SK-N-SH (cell line): ENCODE measurements around the gene TBX19. TPM values are rescaled to one million over a fixed set of nuclear protein-coding genes. Genes with fewer than 3 reads are reported as not detected.

Source experiments
- CTCF ChIA-PET: fragments of 300-600, 350-600 bp; formaldehyde crosslinking; extraction: SDS; loops from one replicate; lab custom pipeline; 2021; lab: Yijun Ruan, JAX
- POLR2A ChIA-PET: fragments of 350-600 bp; sonication (Branson Sonifier 250); formaldehyde crosslinking; extraction: SDS; loops from one replicate; lab custom pipeline; 2020; ENCODE audit warnings: antibody characterized with exemption, inconsistent platforms; lab: Yijun Ruan, JAX
- DNase-seq: peaks from one replicate; pipeline ENCODE4 v3.0.0; 2012
- H2AFZ ChIP-seq: fragments of 200-600 bp; sonication (generic); 2 replicates; pipeline ENCODE4 v1.8.1; 2016; ENCODE audit warnings: antibody characterized with exemption, mild to moderate bottlenecking, low read depth
- H3F3A ChIP-seq: fragments of 200-600 bp; sonication (generic); replicated peaks from 2 replicates; pipeline ENCODE3; 2016; ENCODE audit warnings: antibody characterized with exemption, mild to moderate bottlenecking; ENCODE audit not compliant: insufficient read depth
- H3K27ac ChIP-seq, 2 experiments: fragments of 200-500 bp in 1 of 2; fragments of 200-600 bp in 1 of 2; sonication (Bioruptor generic) in 1 of 2; sonication (generic), shearing (Covaris generic) in 1 of 2; 2 replicates each; pipeline versions ENCODE4 v1.5.1 to v1.6.1; 2014 to 2016; ENCODE audit warnings: low read depth in 2 of 2, inconsistent platforms in 1 of 2, low read length in 1 of 2, mild to moderate bottlenecking in 1 of 2, mixed read lengths in 1 of 2
- H3K27me3 ChIP-seq: fragments of 200-600 bp; sonication (generic), shearing (Covaris generic); 2 replicates; pipeline ENCODE4 v1.6.1; 2016; ENCODE audit warnings: mixed run types; ENCODE audit not compliant: insufficient read depth
- H3K36me3 ChIP-seq, 2 experiments: fragments of 200-500 bp in 1 of 2; fragments of 200-600 bp in 1 of 2; sonication (Bioruptor generic) in 1 of 2; sonication (generic) in 1 of 2; replicated peaks in 1 of 2; 2 replicates each; pipeline versions ENCODE3 to v1.5.1; 2014 to 2016; ENCODE audit warnings: low read length in 1 of 2, mild to moderate bottlenecking in 1 of 2; ENCODE audit not compliant: insufficient read depth in 2 of 2, control insufficient read depth in 1 of 2
- H3K4me1 ChIP-seq, 2 experiments: fragments of 200-500 bp in 1 of 2; fragments of 200-600 bp in 1 of 2; sonication (Bioruptor generic) in 1 of 2; sonication (generic), shearing (Covaris generic) in 1 of 2; 2 replicates each; pipeline versions ENCODE4 v1.5.1 to v1.6.1; 2014 to 2016; ENCODE audit warnings: low read depth in 1 of 2, low read length in 1 of 2, mixed run types in 1 of 2; ENCODE audit not compliant: insufficient read depth in 2 of 2, control insufficient read depth in 1 of 2
- H3K4me2 ChIP-seq: fragments of 200-600 bp; sonication (generic), shearing (Covaris generic); 2 replicates; pipeline ENCODE4 v1.6.1; 2017; ENCODE audit warnings: mixed run types
- H3K4me3 ChIP-seq, 2 experiments: fragments of 200-500 bp in 1 of 2; fragments of 200-600 bp in 1 of 2; sonication (Bioruptor generic) in 1 of 2; sonication (generic), shearing (Covaris generic) in 1 of 2; 2 replicates each; pipeline versions ENCODE4 v1.5.1 to v1.8.1; 2014 to 2016; ENCODE audit warnings: low read depth in 2 of 2, inconsistent platforms in 1 of 2, low read length in 1 of 2, mild to moderate bottlenecking in 1 of 2, mixed read lengths in 1 of 2, moderate library complexity in 1 of 2
- H3K79me2 ChIP-seq: fragments of 200-600 bp; sonication (generic); 2 replicates; pipeline ENCODE4 v1.8.1; 2017; ENCODE audit warnings: mild to moderate bottlenecking; ENCODE audit not compliant: insufficient read depth
- H3K9ac ChIP-seq: fragments of 200-600 bp; sonication (generic); 2 replicates; pipeline ENCODE4 v1.6.1; 2017; ENCODE audit warnings: mixed run types
- H3K9me2 ChIP-seq: fragments of 200-600 bp; sonication (generic); 2 replicates; pipeline ENCODE4 v1.6.1; 2017; ENCODE audit warnings: mixed run types
- H3K9me3 ChIP-seq: fragments of 200-600 bp; sonication (generic); 2 replicates; pipeline ENCODE4 v1.6.1; 2017; ENCODE audit warnings: mixed run types, mild to moderate bottlenecking, moderate library complexity
- H4K20me1 ChIP-seq: fragments of 200-600 bp; sonication (generic); 2 replicates; pipeline ENCODE4 v1.6.1; 2017; ENCODE audit warnings: mild to moderate bottlenecking, mixed run types; ENCODE audit not compliant: insufficient read depth
- CHD2 ChIP-seq: fragments of 150-350 bp; IDR thresholded peaks from 2 replicates; pipeline ENCODE4 v1.6.1; 2018; ENCODE audit warnings: low read length; ENCODE audit not compliant: partially characterized antibody
- EZH2phosphoT487 ChIP-seq: fragments of 200-600 bp; sonication (generic); IDR thresholded peaks from 2 replicates; pipeline ENCODE4 v1.6.1; 2017; ENCODE audit warnings: low read depth, mixed run types, mild to moderate bottlenecking, antibody characterized with exemption, moderate library complexity, borderline replicate concordance
- FOSL2 ChIP-seq: IDR thresholded peaks from 2 replicates; pipeline ENCODE4 v1.4.0; 2012; ENCODE audit warnings: low read depth, mild to moderate bottlenecking, moderate library complexity, borderline replicate concordance
- GATA2 ChIP-seq: sonication (generic); formaldehyde crosslinking; IDR thresholded peaks from 2 replicates; pipeline ENCODE4 v1.5.0; 2020; ENCODE audit warnings: mild to moderate bottlenecking, missing genetic modification reagents
- IRF3 ChIP-seq: fragments of 150-350 bp; IDR thresholded peaks from 2 replicates; pipeline ENCODE4 v1.6.1; 2016; ENCODE audit warnings: mild to moderate bottlenecking, low read depth, low read length
- JUND ChIP-seq: IDR thresholded peaks from 2 replicates; pipeline ENCODE4 v1.4.0; 2012
- MEF2A ChIP-seq: IDR thresholded peaks from 2 replicates; pipeline ENCODE4 v1.4.0; 2012; ENCODE audit warnings: low read depth, borderline replicate concordance
- NFIC ChIP-seq: IDR thresholded peaks from 2 replicates; pipeline ENCODE4 v1.4.0; 2012; ENCODE audit warnings: borderline replicate concordance
- RXRA ChIP-seq: IDR thresholded peaks from 2 replicates; pipeline ENCODE4 v1.4.0; 2012; ENCODE audit warnings: low read depth, mild to moderate bottlenecking, borderline replicate concordance
- SIN3A ChIP-seq: IDR thresholded peaks from 2 replicates; pipeline ENCODE4 v1.6.1; 2012; ENCODE audit warnings: low read depth, mild to moderate bottlenecking, low read length, moderate library complexity, borderline replicate concordance
- TAF1 ChIP-seq: IDR thresholded peaks from 2 replicates; pipeline ENCODE4 v1.6.1; 2012; ENCODE audit warnings: low read depth, mild to moderate bottlenecking, low read length, moderate library complexity, borderline replicate concordance
- USF1 ChIP-seq: IDR thresholded peaks from 2 replicates; pipeline ENCODE4 v1.4.0; 2012; ENCODE audit warnings: low read depth, borderline replicate concordance
- ZBTB33 ChIP-seq: IDR thresholded peaks from 2 replicates; pipeline ENCODE4 v1.4.0; 2012; ENCODE audit warnings: low read depth, borderline replicate concordance
- WGBS: methylation state at CpG from one replicate; pipeline ENCODE4 v1.1.6; 2017; ENCODE audit warnings: low lambda C conversion rate; 5-methylcytosine and 5-hydroxymethylcytosine counted together
- polyA plus RNA-seq, 3 experiments: library from polyadenylated mRNA; depleted of rRNA; stranded (reverse); fragments of >200 nt; gene quantifications; 2 replicates each; pipeline ENCODE4 v1.2.3, GENCODE V29; 2012
- TF ChIP-seq, protein P1 (sequence below): fragments of 150-350 bp; IDR thresholded peaks from 2 replicates; pipeline ENCODE4 v1.6.1; 2017; ENCODE audit warnings: antibody characterized with exemption, low read length, low read depth, borderline replicate concordance

TBX19 gene
- polyA plus RNA-seq, 1 of the 3 experiments (the other 2 are of a cell fraction): 2.7 TPM

DNA sequence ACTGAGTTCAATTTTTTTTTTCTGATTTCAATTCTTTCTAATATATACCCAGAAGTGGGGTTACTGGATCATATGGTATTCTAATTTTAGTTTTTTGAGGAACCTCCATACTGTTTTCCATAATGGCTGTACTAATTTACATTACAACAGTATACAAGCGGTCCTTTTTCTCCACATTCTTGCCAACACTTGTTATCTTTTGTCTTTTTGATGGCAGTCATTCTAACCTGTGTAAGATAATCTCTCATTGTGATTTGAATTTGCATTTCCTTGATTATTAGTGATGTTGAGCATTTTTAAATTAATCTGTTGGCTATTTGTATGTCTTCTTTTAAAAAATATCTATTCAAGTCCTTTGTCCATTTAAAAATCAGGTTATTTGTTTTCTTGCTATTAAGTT is 21.1 kb upstream of the TBX19 start:
- ChIA-PET POLR2A (no interaction called here), CTCF (no interaction called here)
- peaks cover 22% of the 10 kb centered on the region for H3F3A ChIP-seq

GRCh38 chr1:168260393-168260792 is 20.3 kb upstream of the TBX19 start:
- 0 out of 2 replicates have a peak, but pooled peaks cover 19% of the 10 kb centered on the region for H3K9me3 ChIP-seq
- peaks cover 27% of the 10 kb centered on the region; the same call in 1 of the 2 replicates for H3K79me2 ChIP-seq
- TF ChIP-seq NFIC: no peak
- TF ChIP-seq EZH2phosphoT487: no peak
- TF ChIP-seq MEF2A: no peak
- no peak for TF ChIP-seq FOSL2
- TF ChIP-seq CHD2: no peak
- TF ChIP-seq, protein P1, sequence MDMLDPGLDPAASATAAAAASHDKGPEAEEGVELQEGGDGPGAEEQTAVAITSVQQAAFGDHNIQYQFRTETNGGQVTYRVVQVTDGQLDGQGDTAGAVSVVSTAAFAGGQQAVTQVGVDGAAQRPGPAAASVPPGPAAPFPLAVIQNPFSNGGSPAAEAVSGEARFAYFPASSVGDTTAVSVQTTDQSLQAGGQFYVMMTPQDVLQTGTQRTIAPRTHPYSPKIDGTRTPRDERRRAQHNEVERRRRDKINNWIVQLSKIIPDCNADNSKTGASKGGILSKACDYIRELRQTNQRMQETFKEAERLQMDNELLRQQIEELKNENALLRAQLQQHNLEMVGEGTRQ: no peak
- TF ChIP-seq IRF3: no peak
- no peaks in the 10 kb centered on the region for H4K20me1 ChIP-seq
- no peak overlapping the region for H3K4me2 ChIP-seq
- H3K36me3 ChIP-seq: peaks cover 10 to 12% of the 10 kb centered on the region in 2 experiments
- no peaks in the 10 kb centered on the region for H3K27me3 ChIP-seq
- no peak for DNase-seq
- H3K4me1 ChIP-seq: peaks cover 5 to 16% of the 10 kb centered on the region in 2 experiments; a peak in 2 of 4 replicates
- ChIA-PET CTCF (interaction anchor here (1.0 kb wide), 1 partner anchor 25 kb away, joined by 4 read pairs; no protein-coding TSS in a partner anchor), POLR2A (no interaction called here)
- H2AFZ ChIP-seq: no peak overlapping the region
- H3K4me3 ChIP-seq: no peak overlapping the region
- no peaks in the 10 kb centered on the region for H3K9me2 ChIP-seq
- H3F3A ChIP-seq: peaks cover 22% of the 10 kb centered on the region
- no peak overlapping the region for H3K9ac ChIP-seq
- 100% methylated on average over 3 of the region's 3 CpGs for WGBS
- H3K27ac ChIP-seq: peak overlapping the region; percentile 82 to 85; a peak in 3 of 4 replicates

More for the DNA sequence above, 21.1 kb upstream of the TBX19 start:
- Histone ChIP-seq H3K4me2 (no peak overlapping the region), H3K9ac (no peak overlapping the region), H3K36me3 (peaks cover 10 to 19% of the 10 kb centered on the region in 2 experiments), H3K79me2 (peaks cover 32% of the 10 kb centered on the region; the same call in 1 of the 2 replicates), H3K27ac (no peak overlapping the region), H3K4me3 (no peak overlapping the region), H3K27me3 (no peaks in the 10 kb centered on the region), H3K9me3 (0 out of 2 replicates have a peak, but pooled peaks cover 19% of the 10 kb centered on the region), H2AFZ (no peak overlapping the region), H3K9me2 (no peaks in the 10 kb centered on the region), H4K20me1 (no peaks in the 10 kb centered on the region), H3K4me1 (peaks cover 5 to 16% of the 10 kb centered on the region in 2 experiments; a peak in 2 of 4 replicates)
- WGBS: 93% methylated on average over 1 of the region's 1 CpG
- DNase-seq: no peak
- TF ChIP-seq SIN3A: no peak
- no peak for TF ChIP-seq USF1
- TF ChIP-seq JUND: no peak
- no peak for TF ChIP-seq RXRA
- no peak for TF ChIP-seq ZBTB33
- no peak for TF ChIP-seq IRF3
- no peak for TF ChIP-seq GATA2 (CRISPR knock-in tag)
- TF ChIP-seq TAF1: no peak
